Measurements from ENCODE around the gene ACACB.

ACACB gene

GRCh38 chr12:109110988-109111495 is 5.3 kb upstream of the ACACB start:
- peak; percentile 75 for DNase-seq

DNA sequence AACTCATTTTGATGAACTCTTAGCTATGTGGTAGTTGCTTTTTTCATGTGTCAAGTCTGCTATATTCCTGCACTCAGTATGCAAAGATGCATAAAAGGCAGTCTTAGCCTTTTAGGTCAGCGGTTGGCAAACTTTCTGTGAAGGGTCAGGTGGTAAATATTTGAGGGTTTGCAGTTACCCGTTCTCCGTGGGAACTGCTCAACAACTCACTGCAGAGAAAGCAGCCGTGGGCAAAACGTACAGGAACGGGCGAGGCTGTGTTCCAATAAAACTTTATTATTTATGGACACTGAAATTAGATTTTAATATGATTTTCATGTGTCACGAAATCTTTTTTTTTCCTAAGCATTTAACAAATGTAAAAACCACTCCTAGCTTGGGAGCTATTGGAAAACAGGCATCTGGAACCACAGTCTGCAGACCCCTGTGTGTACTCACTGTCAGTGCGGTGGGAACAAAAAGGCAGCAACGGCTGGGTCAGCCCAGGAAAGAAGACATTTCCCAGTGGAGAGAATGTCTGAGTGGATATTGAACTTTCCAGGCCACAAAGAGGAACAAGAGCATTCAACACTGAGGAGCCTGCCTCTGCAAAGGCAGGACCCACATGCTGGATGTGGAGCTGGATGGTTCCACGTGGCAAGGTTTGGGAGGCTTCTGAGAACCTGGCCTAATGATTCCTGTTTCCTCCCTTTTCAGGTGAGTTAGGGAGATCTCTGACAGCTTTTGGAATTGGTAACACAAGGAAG is 3.5 kb upstream of the ACACB start:
- DNase-seq = no peak

DNA sequence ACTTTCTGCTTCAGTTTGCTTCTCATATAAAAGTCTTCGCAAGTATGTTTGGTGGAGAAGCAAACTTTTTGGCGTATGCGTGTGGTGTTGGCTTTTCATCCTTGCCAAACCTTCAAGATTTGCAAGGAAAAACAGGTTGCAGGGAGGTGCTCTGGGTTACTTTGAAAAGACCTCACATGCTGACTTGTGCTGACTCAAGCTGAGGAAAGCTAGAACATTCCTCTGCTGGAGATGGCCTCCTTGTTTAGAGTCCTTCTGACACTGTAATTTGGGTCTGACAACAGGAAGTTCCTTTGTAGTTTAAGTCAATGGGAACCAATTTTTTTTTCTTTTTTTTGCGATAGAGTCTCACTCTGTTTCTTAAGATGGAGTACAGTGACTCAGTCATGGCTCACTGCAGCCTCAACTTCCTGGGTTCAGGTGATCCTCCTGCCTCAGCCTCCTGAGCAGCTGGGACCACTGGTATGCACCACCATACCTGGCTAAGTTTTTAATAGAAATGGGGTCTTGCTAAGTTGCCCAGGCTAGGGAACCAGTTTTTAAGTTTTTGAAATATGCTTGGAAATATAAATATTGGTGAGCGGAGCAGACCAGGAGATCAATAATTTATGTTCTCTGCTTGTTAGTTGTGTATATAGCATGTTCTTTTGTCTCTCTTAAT is 2.6 kb upstream of the ACACB start:
- DNase-seq = no peak

- no peak for DNase-seq
These were observed 1.7 kb upstream of the ACACB start for GRCh38 chr12:109114644-109115043.

- DNase-seq = no peak
These were observed 1.0 kb upstream of the ACACB start for GRCh38 chr12:109115404-109115757.

- no peak for DNase-seq
These were observed 193 bp downstream of the ACACB start for GRCh38 chr12:109116611-109116949.

GRCh38 chr12:109120095-109120494 is 3.7 kb downstream of the ACACB start:
- DNase-seq = no peak

DNA sequence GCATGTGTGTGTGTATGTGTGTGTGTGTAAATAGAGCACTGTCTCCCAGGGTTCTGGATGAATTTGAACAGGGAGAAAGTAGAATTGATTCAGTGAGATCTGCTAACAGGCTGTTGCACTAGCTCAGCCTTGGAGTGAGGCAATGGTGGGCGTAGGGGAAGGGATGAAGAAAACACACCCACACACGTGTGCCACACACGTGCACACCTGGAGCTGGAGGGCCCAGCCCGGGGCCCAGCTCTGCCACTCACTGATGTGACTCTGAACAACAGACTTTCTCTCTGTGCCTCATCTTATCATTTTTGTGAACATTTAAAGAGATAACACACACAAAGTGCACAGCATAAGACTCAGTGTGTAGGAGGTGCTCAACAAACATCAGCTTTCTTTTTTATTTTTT is 4.2 kb downstream of the ACACB start:
- no peak for DNase-seq

GRCh38 chr12:109121346-109121880 is 5.0 kb downstream of the ACACB start:
- no peak for DNase-seq

GRCh38 chr12:109124878-109125648 is 8.7 kb downstream of the ACACB start:
- DNase-seq = no peak

DNA sequence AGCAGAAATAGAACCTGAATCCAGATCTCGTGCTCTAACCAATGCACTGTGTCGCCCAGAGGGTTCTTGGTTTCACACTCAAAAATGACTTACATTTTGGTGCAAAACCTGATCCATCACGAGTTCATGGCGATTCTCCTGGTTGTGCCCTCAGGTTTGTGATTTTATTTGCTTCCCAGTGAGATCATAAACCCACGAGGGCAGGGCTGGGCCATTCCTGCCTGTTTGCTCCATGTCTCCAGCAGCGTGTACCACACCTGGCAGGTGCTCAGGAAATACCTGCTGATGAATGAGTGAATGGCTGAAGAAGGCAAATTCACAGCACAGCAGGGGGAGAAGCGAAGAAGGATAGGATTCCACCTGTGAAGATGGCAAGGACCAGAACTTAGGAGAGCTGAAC is 9.4 kb downstream of the ACACB start:
- DNase-seq = no peak

DNA sequence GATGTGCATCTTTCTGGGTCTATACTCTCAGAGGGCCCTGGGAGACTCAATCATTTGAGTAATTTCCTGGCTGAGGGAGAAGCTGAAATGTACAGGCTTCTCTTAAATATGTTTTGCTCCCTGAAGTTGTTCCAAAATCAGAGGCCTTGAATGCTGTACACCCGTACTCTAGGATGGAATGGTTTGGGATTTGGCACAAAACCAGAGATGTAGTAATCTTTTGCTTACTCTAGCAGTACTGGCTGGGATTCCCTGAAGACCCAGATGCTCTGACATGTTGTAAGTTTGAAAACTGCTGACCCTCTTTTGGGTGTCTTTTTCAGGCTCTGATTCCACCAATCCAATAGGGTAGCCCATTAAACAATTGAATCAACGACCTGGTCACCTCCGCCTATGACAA is 10.4 kb downstream of the ACACB start:
- DNase-seq = no peak

DNA sequence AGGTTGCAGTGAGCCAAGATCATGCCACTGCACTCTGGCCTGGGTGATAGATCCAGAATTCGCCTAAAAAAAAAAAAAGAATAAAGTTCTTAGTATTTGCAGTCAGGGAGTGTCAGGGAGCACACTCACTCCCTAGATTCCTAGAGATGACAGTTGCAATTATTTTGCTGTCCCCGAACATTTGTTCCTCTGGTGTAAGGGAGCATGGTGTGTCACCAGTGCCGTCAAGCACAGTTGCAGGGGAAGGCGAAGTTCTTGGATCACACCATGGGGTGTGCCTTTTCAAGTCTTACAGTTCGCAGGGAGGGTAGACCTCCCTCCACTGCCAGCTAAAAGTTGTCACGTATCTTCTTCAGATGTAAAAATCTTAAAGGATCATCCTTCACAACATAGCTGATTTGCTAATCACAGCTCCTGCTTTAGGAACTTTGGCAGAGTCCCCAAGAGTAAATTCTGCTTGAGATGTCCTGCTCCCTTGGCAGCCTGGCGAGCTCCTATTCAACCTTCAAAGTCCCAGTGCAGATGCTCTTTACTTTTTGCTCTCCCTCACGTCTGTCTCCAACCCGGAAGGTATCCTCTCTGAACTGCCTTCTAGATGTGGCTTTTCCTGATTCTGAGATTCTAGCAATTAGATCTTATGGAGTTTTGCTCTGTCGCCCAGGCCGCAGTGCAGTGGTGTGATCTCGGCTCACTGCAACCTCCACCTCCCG is 11.3 kb downstream of the ACACB start:
- DNase-seq = no peak

DNA sequence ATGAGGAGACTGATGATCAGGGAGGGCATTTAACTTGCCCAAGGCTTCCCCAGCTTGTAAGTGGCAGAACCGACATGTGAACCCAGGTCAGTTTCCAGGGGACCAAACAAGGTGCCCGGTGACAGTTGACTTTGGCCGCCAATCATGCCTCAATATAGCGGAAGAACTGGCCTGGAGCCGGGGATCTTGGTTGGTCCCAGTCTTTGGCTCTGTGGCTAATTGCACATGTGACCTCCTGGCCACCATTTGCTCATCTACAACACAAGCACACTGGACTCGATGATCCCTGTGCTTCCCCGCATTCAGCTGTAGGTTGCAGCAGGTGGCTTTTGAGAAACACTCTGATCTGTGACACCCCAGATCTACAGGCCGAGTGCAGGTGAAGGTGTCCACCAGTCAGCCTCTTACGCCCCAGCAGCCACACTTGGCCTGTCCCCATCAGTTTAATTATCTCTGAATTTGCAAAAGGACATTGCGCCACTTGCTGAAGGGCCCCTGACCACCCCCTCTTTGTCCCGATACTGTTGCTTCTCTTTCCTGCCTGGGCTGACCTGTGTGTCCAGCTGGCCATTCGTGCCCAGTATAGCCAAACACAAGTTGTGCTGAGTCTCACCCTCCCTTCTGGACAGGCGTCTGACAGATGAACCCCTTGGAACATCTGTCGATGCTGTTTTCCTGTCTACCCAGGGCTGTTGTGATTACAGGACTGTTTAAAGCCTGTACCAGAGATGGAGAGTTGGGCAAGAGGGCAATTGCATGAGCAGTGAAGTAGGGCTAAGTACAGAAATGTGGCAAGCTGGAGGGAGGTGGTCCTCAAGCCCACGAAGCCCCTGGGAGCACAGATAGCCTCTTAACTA is 14.1 kb downstream of the ACACB start:
- DNase-seq = no peak

GRCh38 chr12:109131154-109132050 is 15.0 kb downstream of the ACACB start:
- no peak for DNase-seq

DNA sequence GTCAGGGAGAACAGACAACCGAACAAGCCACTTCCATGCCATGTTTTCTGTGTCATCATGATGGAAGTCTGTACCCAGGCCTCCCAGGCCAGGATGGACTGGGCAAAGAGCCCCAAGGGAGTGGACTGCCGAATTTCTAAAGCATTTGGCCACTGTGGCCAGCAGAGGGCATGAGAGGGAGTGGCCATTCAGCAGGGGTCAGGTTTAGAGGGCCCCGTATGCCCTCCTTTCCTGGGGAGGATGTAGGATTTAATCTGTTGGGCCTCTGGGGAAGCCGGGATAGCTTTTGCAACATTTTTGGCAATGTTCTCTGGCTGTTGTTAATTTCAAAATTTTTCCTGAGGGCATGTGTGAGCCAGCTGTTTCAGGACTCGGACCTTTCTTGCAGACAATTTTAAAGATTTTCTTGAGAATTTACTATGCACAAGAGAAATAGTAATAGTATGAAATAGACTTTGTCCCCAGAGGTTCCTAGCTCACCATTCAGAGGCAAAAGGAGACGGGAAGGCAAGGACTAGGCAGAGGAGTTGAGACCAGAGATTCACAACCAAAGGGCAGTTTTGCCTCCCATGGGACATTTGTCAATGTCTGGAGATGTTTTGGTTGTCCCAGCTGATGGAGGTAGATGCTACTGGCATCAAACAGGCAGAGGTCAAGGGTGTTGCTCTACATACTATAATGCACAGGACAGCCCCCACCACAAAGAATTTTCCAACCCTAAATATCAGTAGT is 18.0 kb downstream of the ACACB start:
- no peak for DNase-seq

DNA sequence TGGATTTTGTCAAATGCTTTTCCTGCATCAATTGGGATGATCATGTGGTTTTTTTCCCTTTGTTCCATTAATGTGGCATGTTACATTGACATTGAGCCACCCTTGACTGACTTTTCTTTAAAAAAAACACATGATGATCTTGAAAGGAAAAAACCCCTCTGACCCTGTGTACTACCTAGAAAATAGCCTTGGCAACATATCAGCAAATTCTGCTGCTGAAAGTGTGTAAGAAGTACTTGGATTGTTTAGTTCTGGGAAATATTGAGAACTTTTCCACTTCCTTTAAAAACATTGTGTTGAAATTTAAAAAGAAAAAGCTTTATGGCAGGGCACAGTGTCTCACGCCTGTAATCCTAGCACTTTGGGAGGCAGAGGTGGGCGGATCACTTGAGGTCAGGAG is 20.7 kb downstream of the ACACB start:
- no peak for DNase-seq

GRCh38 chr12:109139360-109139759 is 23.0 kb downstream of the ACACB start:
- DNase-seq = no peak

DNA sequence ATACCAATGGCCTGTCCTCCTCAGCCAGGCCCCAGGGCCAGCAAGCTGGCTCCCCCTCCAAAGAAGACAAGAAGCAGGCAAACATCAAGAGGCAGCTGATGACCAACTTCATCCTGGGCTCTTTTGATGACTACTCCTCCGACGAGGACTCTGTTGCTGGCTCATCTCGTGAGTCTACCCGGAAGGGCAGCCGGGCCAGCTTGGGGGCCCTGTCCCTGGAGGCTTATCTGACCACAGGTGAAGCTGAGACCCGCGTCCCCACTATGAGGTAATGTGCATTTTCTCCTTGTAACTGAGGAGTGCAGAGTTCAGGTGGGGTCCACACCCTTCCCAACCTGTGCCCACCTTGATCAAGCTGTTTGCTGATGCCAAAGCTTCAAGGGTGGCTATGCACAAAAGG is 23.4 kb downstream of the ACACB start:
- no peak for DNase-seq

DNA sequence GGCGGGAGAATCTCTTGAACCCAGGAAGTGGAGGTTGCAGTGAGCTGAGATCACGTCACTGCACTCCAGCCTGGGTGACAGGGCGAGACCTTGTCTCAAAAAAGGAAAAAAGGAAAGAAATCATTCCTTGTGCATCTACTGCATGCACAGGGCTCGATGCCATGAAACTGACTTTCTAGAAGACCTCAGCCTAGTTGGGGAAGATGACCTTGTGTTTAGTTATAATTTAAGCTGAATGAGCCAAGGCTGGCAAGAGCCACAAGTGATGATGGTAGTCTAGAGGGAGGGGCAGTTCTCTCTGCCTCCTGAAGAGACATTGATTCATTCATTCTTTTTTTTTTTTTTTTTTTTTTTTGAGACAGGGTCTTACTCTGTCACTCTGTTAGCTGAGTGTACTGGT is 24.2 kb downstream of the ACACB start:
- DNase-seq = no peak
